SK-N-SH (cell line): ENCODE results near the gene OR8B12. TPM values are rescaled to one million over a fixed set of nuclear protein-coding genes. Genes with fewer than 3 reads are reported as not detected.

ENCODE experiments used
- CTCF ChIA-PET: fragments of 300-600, 350-600 bp; formaldehyde crosslinking; extraction: SDS; loops from one replicate; lab custom pipeline; 2021; lab: Yijun Ruan, JAX
- POLR2A ChIA-PET: fragments of 350-600 bp; sonication (Branson Sonifier 250); formaldehyde crosslinking; extraction: SDS; loops from one replicate; lab custom pipeline; 2020; ENCODE audit warnings: antibody characterized with exemption, inconsistent platforms; lab: Yijun Ruan, JAX
- DNase-seq: peaks from one replicate; pipeline ENCODE4 v3.0.0; 2012
- H2AFZ ChIP-seq: fragments of 200-600 bp; sonication (generic); 2 replicates; pipeline ENCODE4 v1.8.1; 2016; ENCODE audit warnings: antibody characterized with exemption, mild to moderate bottlenecking, low read depth
- H3F3A ChIP-seq: fragments of 200-600 bp; sonication (generic); replicated peaks from 2 replicates; pipeline ENCODE3; 2016; ENCODE audit warnings: antibody characterized with exemption, mild to moderate bottlenecking; ENCODE audit not compliant: insufficient read depth
- H3K27ac ChIP-seq, 2 experiments: fragments of 200-500 bp in 1 of 2; fragments of 200-600 bp in 1 of 2; sonication (Bioruptor generic) in 1 of 2; sonication (generic), shearing (Covaris generic) in 1 of 2; 2 replicates each; pipeline versions ENCODE4 v1.5.1 to v1.6.1; 2014 to 2016; ENCODE audit warnings: low read depth in 2 of 2, inconsistent platforms in 1 of 2, low read length in 1 of 2, mild to moderate bottlenecking in 1 of 2, mixed read lengths in 1 of 2
- H3K27me3 ChIP-seq: fragments of 200-600 bp; sonication (generic), shearing (Covaris generic); 2 replicates; pipeline ENCODE4 v1.6.1; 2016; ENCODE audit warnings: mixed run types; ENCODE audit not compliant: insufficient read depth
- H3K36me3 ChIP-seq, 2 experiments: fragments of 200-500 bp in 1 of 2; fragments of 200-600 bp in 1 of 2; sonication (Bioruptor generic) in 1 of 2; sonication (generic) in 1 of 2; replicated peaks in 1 of 2; 2 replicates each; pipeline versions ENCODE3 to v1.5.1; 2014 to 2016; ENCODE audit warnings: low read length in 1 of 2, mild to moderate bottlenecking in 1 of 2; ENCODE audit not compliant: insufficient read depth in 2 of 2, control insufficient read depth in 1 of 2
- H3K4me1 ChIP-seq, 2 experiments: fragments of 200-500 bp in 1 of 2; fragments of 200-600 bp in 1 of 2; sonication (Bioruptor generic) in 1 of 2; sonication (generic), shearing (Covaris generic) in 1 of 2; 2 replicates each; pipeline versions ENCODE4 v1.5.1 to v1.6.1; 2014 to 2016; ENCODE audit warnings: low read depth in 1 of 2, low read length in 1 of 2, mixed run types in 1 of 2; ENCODE audit not compliant: insufficient read depth in 2 of 2, control insufficient read depth in 1 of 2
- H3K4me2 ChIP-seq: fragments of 200-600 bp; sonication (generic), shearing (Covaris generic); 2 replicates; pipeline ENCODE4 v1.6.1; 2017; ENCODE audit warnings: mixed run types
- H3K4me3 ChIP-seq, 2 experiments: fragments of 200-500 bp in 1 of 2; fragments of 200-600 bp in 1 of 2; sonication (Bioruptor generic) in 1 of 2; sonication (generic), shearing (Covaris generic) in 1 of 2; 2 replicates each; pipeline versions ENCODE4 v1.5.1 to v1.8.1; 2014 to 2016; ENCODE audit warnings: low read depth in 2 of 2, inconsistent platforms in 1 of 2, low read length in 1 of 2, mild to moderate bottlenecking in 1 of 2, mixed read lengths in 1 of 2, moderate library complexity in 1 of 2
- H3K79me2 ChIP-seq: fragments of 200-600 bp; sonication (generic); 2 replicates; pipeline ENCODE4 v1.8.1; 2017; ENCODE audit warnings: mild to moderate bottlenecking; ENCODE audit not compliant: insufficient read depth
- H3K9ac ChIP-seq: fragments of 200-600 bp; sonication (generic); 2 replicates; pipeline ENCODE4 v1.6.1; 2017; ENCODE audit warnings: mixed run types
- H3K9me2 ChIP-seq: fragments of 200-600 bp; sonication (generic); 2 replicates; pipeline ENCODE4 v1.6.1; 2017; ENCODE audit warnings: mixed run types
- H3K9me3 ChIP-seq: fragments of 200-600 bp; sonication (generic); 2 replicates; pipeline ENCODE4 v1.6.1; 2017; ENCODE audit warnings: mixed run types, mild to moderate bottlenecking, moderate library complexity
- H4K20me1 ChIP-seq: fragments of 200-600 bp; sonication (generic); 2 replicates; pipeline ENCODE4 v1.6.1; 2017; ENCODE audit warnings: mild to moderate bottlenecking, mixed run types; ENCODE audit not compliant: insufficient read depth
- EP300 ChIP-seq, 2 experiments: IDR thresholded peaks; 2 replicates each; pipeline versions ENCODE4 v1.4.0 to v1.6.1; 2012; ENCODE audit warnings: borderline replicate concordance in 1 of 2, low read depth in 1 of 2, low read length in 1 of 2
- EZH2phosphoT487 ChIP-seq: fragments of 200-600 bp; sonication (generic); IDR thresholded peaks from 2 replicates; pipeline ENCODE4 v1.6.1; 2017; ENCODE audit warnings: low read depth, mixed run types, mild to moderate bottlenecking, antibody characterized with exemption, moderate library complexity, borderline replicate concordance
- FOXJ3 ChIP-seq: sonication (generic); formaldehyde crosslinking; IDR thresholded peaks from 2 replicates; pipeline ENCODE4 v1.5.1; 2020; ENCODE audit warnings: mild to moderate bottlenecking, missing genetic modification reagents
- FOXM1 ChIP-seq: IDR thresholded peaks from 2 replicates; pipeline ENCODE4 v1.4.0; 2012; ENCODE audit warnings: low read depth, mild to moderate bottlenecking
- JUND ChIP-seq: IDR thresholded peaks from 2 replicates; pipeline ENCODE4 v1.4.0; 2012
- MEF2A ChIP-seq: IDR thresholded peaks from 2 replicates; pipeline ENCODE4 v1.4.0; 2012; ENCODE audit warnings: low read depth, borderline replicate concordance
- MXI1 ChIP-seq: IDR thresholded peaks from 2 replicates; pipeline ENCODE4 v1.6.1; 2012; ENCODE audit warnings: mild to moderate bottlenecking, low read depth, low read length, improper control_type of control experiment
- NRF1 ChIP-seq: IDR thresholded peaks from 2 replicates; pipeline ENCODE4 v1.6.1; 2012; ENCODE audit warnings: low read depth, mild to moderate bottlenecking, low read length
- PBX3 ChIP-seq: IDR thresholded peaks from 2 replicates; pipeline ENCODE4; 2012
- RAD21 ChIP-seq: IDR thresholded peaks from 2 replicates; pipeline ENCODE4 v1.6.1; 2012; ENCODE audit warnings: mild to moderate bottlenecking, low read length
- RXRA ChIP-seq: IDR thresholded peaks from 2 replicates; pipeline ENCODE4 v1.4.0; 2012; ENCODE audit warnings: low read depth, mild to moderate bottlenecking, borderline replicate concordance
- SIN3A ChIP-seq: IDR thresholded peaks from 2 replicates; pipeline ENCODE4 v1.6.1; 2012; ENCODE audit warnings: low read depth, mild to moderate bottlenecking, low read length, moderate library complexity, borderline replicate concordance
- SMC3 ChIP-seq: IDR thresholded peaks from 2 replicates; pipeline ENCODE4 v1.6.1; 2012; ENCODE audit warnings: low read depth, low read length, improper control_type of control experiment
- TCF12 ChIP-seq: IDR thresholded peaks from 2 replicates; pipeline ENCODE4 v1.4.0; 2012
- USF2 ChIP-seq: fragments of 150-350 bp; IDR thresholded peaks from 2 replicates; pipeline ENCODE4 v1.6.1; 2017; ENCODE audit warnings: antibody characterized with exemption, low read length, low read depth, borderline replicate concordance
- WGBS: methylation state at CpG from one replicate; pipeline ENCODE4 v1.1.6; 2017; ENCODE audit warnings: low lambda C conversion rate; 5-methylcytosine and 5-hydroxymethylcytosine counted together
- polyA plus RNA-seq, 3 experiments: library from polyadenylated mRNA; depleted of rRNA; stranded (reverse); fragments of >200 nt; gene quantifications; 2 replicates each; pipeline ENCODE4 v1.2.3, GENCODE V29; 2012
- TF ChIP-seq, protein P1 (sequence below): IDR thresholded peaks from 2 replicates; pipeline ENCODE4 v1.6.1; 2012; ENCODE audit warnings: mild to moderate bottlenecking, low read depth, low read length, moderate library complexity
- TF ChIP-seq, protein P2 (sequence below): IDR thresholded peaks from 2 replicates; pipeline ENCODE4 v1.4.0; 2012; ENCODE audit warnings: low read depth

The OR8B12 gene
- polyA plus RNA-seq, 1 of the 3 experiments (the other 2 are of a cell fraction), result not detected

DNA sequence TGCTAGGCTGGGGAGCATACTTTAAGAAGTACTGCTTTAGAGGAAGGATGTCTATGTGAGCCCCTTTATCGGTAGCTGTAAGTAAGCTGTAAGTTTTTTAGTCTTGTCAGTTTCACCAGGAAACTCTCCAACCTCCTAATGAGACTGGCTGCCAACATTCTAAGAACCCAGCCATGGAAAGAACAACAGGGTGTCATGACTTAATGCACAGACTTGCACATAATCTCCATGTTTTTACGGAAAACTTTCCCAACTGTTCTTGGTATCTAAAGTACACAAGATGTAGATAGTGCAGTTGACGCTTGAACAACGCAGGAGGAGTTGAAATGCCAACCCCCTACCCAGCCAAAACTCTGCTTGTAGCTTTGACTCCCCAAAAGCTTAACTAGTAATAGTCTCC, 35.3 kb upstream of the OR8B12 start:
- Histone ChIP-seq H3K36me3 (no peaks in the 10 kb centered on the region), H3K4me1 (no peaks in the 10 kb centered on the region), H3F3A (no peaks in the 10 kb centered on the region), H3K4me3 (no peak overlapping the region), H2AFZ (no peak overlapping the region), H3K9ac (no peak overlapping the region), H3K4me2 (no peak overlapping the region), H3K9me3 (no peaks in the 10 kb centered on the region), H3K9me2 (no peaks in the 10 kb centered on the region), H4K20me1 (no peaks in the 10 kb centered on the region), H3K27ac (no peak overlapping the region), H3K79me2 (no peaks in the 10 kb centered on the region), H3K27me3 (peaks cover 21% of the 10 kb centered on the region; the same call in 1 of the 2 replicates)
- DNase-seq, result no peak
- CTCF ChIA-PET, result no interaction called here
- POLR2A ChIA-PET, result no interaction called here
- WGBS, result 15% methylated on average over 4 of the region's 4 CpGs
- TF ChIP-seq SMC3, result no peak

GRCh38 chr11:124577716-124578427, 34.4 kb upstream of the OR8B12 start:
- H3K9ac ChIP-seq, result no peak overlapping the region
- TF ChIP-seq MEF2A (no peak), TCF12 (no peak), FOXM1 (no peak), PBX3 (no peak), EZH2phosphoT487 (no peak), JUND (no peak), EP300 (IDR thresholded peaks at IDR 0.05; ENCODE audit: borderline replicate concordance in 1 of 2, low read depth in 1 of 2, low read length in 1 of 2) (no peak)
- H3K9me2 ChIP-seq, result no peaks in the 10 kb centered on the region
- H4K20me1 ChIP-seq, result no peaks in the 10 kb centered on the region
- no peaks in the 10 kb centered on the region for H3K36me3 ChIP-seq
- H3K4me3 ChIP-seq, result no peak overlapping the region
- peaks cover 18% of the 10 kb centered on the region; the same call in 1 of the 2 replicates for H3K27me3 ChIP-seq
- H3F3A ChIP-seq, result no peaks in the 10 kb centered on the region
- no peak overlapping the region for H2AFZ ChIP-seq
- no peak overlapping the region for H3K27ac ChIP-seq
- no peaks in the 10 kb centered on the region for H3K79me2 ChIP-seq
- DNase-seq, result no peak
- ChIA-PET POLR2A (no interaction called here), CTCF (interaction anchor here (1.0 to 2.4 kb wide), 2 partner anchors 8 to 176 kb away, joined by 5 to 9 read pairs; no protein-coding TSS in a partner anchor)
- WGBS, result 3% methylated on average over 6 of the region's 6 CpGs
- no peaks in the 10 kb centered on the region for H3K4me1 ChIP-seq
- H3K4me2 ChIP-seq, result no peak overlapping the region
- no peaks in the 10 kb centered on the region for H3K9me3 ChIP-seq

DNA sequence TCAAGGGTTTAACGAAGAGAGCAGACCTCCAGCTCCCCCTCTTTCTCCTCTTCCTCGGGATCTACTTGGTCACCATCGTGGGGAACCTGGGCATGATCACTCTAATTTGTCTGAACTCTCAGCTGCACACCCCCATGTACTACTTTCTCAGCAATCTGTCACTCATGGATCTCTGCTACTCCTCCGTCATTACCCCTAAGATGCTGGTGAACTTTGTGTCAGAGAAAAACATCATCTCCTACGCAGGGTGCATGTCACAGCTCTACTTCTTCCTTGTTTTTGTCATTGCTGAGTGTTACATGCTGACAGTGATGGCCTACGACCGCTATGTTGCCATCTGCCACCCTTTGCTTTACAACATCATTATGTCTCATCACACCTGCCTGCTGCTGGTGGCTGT, 26.7 kb upstream of the OR8B12 start:
- Histone ChIP-seq H3K27me3 (peaks cover under 1% of the 10 kb centered on the region; the same call in 1 of the 2 replicates), H3K9me3 (no peaks in the 10 kb centered on the region), H2AFZ (no peak overlapping the region), H3K9me2 (no peaks in the 10 kb centered on the region), H3K4me3 (no peak overlapping the region), H3F3A (no peaks in the 10 kb centered on the region), H3K36me3 (no peaks in the 10 kb centered on the region), H3K27ac (no peak overlapping the region), H3K4me1 (no peaks in the 10 kb centered on the region), H3K4me2 (no peak overlapping the region), H4K20me1 (no peaks in the 10 kb centered on the region), H3K9ac (no peak overlapping the region), H3K79me2 (no peaks in the 10 kb centered on the region)
- 10% methylated on average over 7 of the region's 7 CpGs for WGBS
- DNase-seq, result no peak
- ChIA-PET CTCF (interaction anchor here (1.6 kb wide), 1 partner anchor 15 kb away, joined by 3 read pairs; no protein-coding TSS in a partner anchor), POLR2A (no interaction called here)
- TF ChIP-seq, protein P1, sequence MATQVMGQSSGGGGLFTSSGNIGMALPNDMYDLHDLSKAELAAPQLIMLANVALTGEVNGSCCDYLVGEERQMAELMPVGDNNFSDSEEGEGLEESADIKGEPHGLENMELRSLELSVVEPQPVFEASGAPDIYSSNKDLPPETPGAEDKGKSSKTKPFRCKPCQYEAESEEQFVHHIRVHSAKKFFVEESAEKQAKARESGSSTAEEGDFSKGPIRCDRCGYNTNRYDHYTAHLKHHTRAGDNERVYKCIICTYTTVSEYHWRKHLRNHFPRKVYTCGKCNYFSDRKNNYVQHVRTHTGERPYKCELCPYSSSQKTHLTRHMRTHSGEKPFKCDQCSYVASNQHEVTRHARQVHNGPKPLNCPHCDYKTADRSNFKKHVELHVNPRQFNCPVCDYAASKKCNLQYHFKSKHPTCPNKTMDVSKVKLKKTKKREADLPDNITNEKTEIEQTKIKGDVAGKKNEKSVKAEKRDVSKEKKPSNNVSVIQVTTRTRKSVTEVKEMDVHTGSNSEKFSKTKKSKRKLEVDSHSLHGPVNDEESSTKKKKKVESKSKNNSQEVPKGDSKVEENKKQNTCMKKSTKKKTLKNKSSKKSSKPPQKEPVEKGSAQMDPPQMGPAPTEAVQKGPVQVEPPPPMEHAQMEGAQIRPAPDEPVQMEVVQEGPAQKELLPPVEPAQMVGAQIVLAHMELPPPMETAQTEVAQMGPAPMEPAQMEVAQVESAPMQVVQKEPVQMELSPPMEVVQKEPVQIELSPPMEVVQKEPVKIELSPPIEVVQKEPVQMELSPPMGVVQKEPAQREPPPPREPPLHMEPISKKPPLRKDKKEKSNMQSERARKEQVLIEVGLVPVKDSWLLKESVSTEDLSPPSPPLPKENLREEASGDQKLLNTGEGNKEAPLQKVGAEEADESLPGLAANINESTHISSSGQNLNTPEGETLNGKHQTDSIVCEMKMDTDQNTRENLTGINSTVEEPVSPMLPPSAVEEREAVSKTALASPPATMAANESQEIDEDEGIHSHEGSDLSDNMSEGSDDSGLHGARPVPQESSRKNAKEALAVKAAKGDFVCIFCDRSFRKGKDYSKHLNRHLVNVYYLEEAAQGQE, result no peak
- TF ChIP-seq, protein P2, sequence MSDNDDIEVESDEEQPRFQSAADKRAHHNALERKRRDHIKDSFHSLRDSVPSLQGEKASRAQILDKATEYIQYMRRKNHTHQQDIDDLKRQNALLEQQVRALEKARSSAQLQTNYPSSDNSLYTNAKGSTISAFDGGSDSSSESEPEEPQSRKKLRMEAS, result no peak
- no peak for TF ChIP-seq NRF1
- TF ChIP-seq RXRA, result no peak
- TF ChIP-seq USF2, result no peak
- TF ChIP-seq SIN3A, result no peak
- no peak for TF ChIP-seq MXI1
- TF ChIP-seq RAD21, result no peak
- TF ChIP-seq FOXJ3, result no peak
